GM18498 (cell line): ENCODE data around the gene PPIL1.

Experiments
- ATAC-seq: cut with Tn5 transposase; IDR thresholded peaks from one replicate; pipeline ENCODE4 v1.9.1; 2021; ENCODE audit warnings: mild to moderate bottlenecking, moderate library complexity; ENCODE audit not compliant: unreplicated experiment

PPIL1 gene

DNA sequence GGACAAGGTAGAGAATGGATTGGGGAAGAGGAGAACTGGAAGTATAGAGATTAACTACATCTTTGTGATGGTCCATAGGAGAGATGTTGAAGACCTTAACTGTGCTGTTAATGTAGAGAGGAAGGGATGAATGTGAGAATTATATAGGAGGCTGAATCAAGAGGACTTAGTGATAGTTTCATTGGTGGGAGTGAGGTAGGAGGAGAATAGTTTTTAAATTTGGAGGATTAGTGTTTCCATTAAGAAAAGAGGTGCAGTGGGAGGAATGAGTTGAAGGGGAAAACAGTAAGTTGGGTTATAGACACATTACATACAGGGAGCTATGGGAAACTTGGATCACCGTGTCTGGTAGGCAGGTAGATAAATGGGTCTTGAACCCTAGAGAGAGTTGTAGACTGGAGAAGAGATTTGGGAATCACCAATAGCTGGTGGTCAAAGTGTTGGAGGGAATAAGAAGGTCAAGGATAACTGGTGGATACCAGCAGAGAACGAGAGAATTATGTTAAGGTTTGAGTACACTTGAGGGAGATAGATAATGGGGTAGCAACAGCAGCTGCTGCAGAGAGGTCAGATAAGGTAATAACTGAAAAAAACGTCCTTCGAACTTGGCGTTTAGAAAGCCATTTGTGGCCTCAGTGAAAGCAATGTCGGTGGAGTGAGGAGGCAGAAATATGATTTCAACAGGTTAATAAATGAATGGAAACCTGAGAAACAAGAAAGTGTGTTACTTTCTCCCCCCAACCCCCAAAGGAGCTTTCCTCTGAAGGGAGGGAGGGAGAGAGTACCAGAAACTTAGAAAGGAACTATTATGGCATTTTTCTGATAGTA lies 14.3 kb upstream of the PPIL1 start:
- ATAC-seq: no peak

DNA sequence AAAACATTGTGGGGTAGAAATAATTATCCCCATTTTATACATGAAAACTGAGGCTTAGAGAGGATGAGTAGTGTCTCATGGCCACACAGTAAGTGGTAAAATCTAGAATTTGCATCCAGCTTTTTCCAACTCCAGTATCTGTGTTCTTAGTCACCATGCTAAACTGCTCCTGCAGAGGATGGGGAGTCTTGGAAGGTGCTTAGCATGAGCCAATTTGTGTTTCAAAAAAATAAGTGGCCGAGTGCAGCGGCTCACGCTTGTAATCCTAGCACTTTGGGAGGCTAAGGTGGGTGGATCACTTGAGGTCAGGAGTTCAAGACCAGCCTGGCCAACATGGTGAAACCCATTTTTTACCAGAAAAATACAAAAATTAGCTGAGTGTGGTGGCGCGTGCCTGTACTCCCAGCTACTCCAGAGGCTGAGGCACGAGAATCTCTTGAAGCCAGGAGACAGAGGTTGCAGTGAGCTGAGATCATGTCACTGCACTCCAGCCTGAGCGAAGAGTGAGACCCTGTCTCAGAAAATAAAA lies 13.6 kb upstream of the PPIL1 start:
- ATAC-seq: no peak

DNA sequence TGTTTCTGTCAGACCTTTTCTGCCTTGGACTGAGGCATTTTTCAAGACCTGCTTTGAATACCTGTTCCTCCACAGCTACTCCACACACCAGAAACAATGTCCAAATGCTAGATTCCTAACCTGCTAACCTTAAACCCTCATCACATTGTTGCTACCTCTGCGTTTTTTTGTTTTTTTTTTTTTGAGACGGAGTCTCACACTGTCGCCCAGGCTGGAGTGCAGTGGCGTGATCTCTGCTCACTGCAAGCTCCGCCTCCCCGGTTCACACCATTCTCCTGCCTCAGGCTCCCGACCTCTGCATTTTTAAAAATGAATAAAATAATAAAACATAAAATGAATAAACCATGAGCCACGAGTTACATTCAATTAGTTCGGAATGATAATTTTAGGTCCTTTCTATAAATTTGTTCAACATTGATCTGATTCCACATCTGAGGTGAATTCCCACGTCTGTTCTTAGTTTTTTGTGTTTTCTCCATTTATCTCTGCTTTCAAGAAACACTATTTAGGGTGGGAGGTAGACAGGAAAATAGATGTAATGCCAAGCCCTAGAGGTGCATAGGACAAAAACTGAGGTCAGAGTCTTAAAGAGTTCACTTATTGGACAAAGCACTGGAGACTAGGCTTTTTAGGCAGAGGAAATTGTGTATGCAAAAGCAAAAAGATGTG lies 12.5 kb upstream of the PPIL1 start:
- ATAC-seq: no peak

DNA sequence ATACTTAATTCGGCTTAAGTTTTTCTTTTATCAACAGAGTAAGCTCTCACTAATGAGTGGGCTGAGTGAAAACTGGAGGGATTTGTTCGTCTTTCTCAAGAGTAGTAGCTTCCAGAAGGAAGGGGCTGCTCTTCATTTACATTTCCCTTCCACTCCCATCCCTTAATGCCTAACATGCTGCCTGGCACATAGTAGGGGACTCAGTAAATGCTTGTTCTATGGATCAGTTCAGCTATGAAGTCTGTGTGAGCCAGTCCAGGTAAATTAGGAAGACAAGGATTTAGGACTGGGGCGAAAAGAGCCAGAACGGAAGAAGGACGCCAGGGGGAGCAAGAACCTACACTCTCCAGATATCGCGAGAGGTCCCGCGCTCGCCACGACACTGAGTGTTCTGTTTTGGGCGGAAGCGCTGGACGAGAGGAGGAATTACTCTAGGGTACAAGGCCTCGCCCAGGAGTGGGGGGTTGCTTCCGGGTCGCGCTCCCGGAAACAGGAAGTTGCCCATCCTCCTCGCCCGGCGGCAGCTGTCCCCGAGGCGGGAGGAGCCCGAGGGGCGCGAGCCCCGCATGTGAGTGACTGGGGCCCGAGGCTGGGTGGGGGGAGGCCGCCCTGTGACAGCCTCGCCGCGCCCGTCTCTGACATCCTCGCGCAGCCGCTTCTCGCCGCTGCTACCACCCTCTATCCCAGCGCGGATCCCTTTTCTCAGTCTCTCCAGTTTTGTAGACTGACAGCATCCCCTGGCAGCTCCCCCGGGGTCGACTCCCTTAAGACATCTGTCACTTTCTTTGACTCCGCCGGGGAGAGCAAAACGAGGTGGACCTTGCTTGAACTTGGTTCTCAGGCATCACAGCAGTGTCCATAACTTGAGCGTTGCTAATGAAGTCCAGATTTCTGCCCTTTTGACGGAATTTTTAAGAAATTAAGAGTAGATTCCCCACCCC lies 11.1 kb upstream of the PPIL1 start, which contains the start of gene C6orf89:
TSS of gene C6orf89 (plus strand) at position 492 of the 941 bp plus-strand sequence. CDS start 13,493 bp downstream, outside the sequence.
- peak; percentile 99 for ATAC-seq

DNA sequence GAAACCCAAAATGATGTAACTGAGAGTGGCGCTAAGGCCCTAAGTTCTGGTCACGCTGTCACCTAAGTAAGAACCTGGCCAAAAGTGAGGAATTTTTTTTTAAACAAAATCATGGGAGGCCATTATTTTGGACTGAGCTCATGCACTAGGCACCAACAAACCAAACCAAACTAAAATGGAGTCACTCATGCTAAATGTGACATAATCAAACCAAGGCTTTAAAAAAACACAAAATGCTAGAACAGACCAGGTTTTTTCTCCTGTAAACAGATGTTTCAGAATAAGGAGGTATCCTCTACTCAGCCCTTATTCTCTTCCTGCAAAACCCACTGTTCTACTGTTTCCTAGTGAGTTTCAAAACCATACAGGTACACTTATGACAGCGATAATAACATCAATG lies 10.0 kb upstream of the PPIL1 start:
- ATAC-seq: no peak

DNA sequence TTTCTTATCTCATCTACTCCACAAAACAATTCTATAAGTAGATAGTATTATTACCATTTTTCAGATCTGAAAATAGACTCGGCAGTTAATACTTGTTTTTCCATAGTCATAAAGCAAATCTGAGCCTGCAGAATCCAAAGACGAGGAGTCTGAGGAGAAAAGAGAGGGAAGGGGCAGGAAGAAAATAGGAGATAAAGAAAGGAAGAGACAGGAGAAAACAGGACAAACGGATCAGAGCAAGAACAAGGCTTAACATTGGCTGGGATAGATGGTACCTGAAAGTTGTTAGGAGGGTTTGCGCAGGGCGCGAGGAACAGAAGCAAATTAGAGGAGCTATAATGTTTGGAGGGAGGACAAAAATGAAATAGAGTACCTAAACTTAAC lies 639 bp upstream of the PPIL1 start:
- ATAC-seq: no peak

DNA sequence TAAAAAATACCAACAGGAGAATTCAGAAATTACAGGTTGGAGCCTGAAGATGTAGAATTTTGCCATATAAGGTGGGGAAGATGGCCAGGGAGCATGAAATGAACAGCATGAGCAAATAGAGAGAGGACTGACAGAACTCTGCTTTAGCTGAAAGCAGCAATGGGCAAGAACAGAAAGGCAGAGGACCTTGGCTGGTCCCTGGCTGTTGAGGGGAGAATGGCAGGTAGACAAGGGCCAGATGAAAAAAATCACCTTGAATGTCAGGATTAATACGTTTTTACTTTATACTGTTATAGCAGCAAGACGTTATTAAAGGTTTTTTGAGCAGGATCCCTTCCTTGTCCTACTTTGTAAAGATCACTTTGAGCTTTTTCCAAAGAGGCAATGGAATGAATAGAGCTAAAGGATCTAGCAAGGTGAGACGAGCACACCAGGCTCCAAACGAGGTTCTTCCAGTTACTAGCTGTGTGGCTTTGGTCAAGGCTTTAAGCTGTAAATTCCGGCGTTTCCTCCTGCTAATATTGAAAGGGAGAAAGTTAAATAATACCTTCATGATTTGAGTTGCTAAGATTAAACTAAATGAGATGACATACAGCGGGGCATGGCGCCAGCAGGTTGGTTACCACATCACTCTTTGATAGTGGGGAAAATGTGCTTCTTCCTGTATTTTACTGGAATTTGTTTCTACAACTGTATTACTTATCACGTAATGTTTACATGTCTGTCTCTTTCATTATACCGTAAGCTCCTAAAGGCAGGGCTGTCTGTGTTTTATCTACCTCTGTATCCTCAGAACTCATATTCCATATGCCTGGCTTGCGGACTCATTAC lies 776 bp downstream of the PPIL1 start:
- no peak for ATAC-seq

DNA sequence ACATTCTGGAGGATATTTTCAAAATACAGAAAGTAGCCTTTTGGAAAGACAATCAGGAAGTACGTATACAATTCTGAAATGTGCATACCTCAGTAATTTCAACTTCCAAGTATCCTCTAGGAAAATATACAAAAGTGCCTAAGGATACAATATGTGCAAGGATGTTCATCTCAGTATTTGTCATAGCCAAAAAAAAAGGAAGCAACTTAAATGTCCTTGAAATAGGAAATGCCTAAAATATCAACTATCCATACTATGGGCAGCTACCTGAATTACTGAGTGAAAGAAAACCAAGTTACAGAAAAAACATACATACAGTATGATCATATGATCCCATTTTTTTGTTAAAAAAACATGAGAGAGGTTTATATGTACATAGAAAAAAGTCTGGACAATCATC lies 1.5 kb downstream of the PPIL1 start:
- ATAC-seq: no peak

DNA sequence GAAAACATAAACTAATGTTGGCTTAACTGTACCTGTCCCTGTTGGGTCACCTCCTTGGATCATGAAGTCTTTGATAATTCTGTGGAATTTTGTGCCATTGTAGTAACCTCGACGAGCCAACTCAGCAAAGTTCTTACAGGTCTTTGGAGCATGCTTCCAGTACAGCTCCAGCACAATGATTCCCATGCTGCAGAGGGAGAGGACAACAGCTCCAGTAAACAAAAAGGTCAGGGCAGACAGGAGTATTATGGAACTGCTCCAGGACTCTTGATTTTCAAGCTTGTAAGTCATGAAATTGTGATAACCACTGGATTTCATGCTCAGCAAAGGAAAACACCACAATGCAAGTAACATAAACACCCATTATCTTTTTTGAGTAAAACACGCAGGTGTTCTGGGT lies 2.9 kb downstream of the PPIL1 start:
- ATAC-seq: no peak

DNA sequence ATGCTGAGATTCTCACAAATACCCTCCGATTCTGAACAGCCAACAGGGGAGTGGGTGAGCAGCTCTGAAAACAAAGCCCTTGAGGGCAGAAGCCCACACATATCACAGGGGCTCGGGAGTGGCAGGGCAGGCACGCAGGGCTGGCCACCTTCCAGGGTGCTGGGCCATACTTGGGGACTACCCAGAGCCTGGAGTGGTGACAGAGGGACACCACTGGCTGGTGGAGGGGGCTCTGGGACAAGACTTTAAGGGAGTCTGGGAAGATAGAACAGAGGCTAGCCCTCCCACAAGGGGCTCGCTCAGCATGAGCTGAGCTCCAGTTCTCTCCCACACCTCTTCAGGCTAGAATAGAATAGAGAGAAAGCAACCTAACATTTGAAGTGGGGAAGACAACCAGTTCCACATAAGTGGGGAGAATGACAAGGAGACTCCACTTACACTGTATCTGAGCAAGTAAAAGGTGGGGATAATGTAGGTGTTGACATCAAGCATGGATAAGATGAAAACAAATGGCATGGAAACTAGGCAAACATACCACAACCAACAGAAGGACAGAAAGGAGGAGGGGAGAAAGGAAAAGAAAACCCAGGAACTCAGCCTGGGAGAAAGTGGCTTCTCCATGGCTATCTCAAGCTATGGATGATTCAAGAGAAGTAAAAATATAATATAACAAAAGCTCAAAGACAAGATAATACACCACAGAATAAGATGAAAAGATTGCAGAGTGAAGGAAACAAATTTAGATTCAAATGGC lies 7.0 kb downstream of the PPIL1 start:
- no peak for ATAC-seq

DNA sequence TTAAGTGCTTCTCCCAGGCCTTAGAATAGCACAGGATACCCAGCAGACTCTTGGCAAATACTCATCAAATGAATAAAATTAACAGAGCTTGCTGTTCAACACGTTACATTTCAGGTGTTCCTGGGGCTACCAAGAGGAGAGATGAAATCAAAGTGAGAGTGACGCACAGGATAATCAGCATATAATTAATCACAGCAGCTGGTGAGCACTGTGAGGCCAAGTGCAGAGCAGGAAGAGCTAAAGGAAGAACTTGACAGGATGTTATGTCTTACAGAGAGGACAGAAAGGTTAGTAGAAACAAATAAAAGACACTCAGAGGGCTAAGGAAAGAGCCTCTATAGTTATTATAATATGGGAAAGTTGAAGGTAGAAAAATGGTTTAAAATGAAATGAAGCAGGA lies 8.8 kb downstream of the PPIL1 start:
- no peak for ATAC-seq

DNA sequence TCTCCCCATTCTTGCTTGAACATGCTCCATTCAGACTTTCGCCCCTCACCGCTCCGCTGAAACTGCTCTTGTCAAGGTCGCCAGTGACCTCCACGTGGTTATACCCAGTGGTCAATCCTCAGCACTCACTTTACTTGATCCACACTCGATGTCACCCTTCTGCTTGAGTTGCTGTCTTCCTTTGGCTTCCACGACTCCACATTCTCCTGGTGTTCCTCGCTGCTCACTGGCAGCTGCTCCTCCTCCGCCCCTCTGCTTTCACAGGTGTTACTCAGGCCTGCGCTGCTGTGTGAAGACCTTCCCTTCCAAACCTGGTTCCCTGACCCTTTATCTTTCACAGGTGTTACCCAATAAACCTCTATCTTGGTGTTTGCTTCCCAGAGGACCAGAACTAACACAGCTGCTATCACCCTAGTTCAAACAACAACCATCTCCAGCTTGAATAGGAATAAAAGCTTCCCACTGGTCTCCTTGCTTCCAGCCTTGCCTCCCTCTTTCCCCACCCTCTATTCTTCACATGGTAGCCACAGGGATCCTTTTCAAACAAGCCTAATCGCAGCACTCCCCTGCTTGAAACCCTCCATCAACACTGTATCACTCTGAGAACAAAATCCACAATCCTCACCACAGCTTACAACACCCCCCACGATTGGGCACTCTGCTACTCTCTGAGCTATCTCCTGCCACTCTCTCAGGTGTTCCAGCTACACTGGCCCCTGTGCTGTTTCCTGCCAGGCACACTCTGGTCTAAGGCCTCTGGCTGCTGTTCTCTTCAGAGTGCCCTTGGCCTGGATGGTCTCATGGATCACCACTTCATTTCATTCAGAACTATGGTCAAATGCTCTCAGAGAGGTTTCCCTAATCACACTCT lies 10.7 kb downstream of the PPIL1 start:
- no peak for ATAC-seq

DNA sequence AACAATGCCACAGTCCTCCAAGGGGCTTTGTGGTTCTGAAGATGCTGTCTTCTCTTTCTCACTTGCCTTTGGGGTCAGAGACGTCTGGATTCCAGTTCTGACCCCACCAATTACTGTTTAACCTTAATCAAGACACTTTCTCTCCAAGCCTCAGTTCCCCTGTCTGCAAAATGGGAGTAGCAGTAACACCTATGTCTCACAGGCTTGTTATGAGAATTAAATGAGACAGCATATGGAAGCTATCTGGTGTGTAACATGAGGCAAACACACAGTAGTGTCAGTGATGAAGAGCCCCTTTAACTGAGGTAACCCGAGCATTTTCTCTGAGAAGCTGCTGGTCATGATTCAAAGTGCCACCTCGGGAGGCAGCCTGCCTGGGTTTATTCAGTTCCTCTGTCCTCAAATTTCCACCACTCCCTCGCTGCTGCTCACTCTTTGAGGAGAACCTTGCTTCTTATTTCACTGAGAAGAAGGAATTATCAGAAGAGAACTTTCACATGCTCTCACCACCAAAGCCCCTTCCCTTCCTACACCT lies 11.7 kb downstream of the PPIL1 start:
- ATAC-seq: no peak

DNA sequence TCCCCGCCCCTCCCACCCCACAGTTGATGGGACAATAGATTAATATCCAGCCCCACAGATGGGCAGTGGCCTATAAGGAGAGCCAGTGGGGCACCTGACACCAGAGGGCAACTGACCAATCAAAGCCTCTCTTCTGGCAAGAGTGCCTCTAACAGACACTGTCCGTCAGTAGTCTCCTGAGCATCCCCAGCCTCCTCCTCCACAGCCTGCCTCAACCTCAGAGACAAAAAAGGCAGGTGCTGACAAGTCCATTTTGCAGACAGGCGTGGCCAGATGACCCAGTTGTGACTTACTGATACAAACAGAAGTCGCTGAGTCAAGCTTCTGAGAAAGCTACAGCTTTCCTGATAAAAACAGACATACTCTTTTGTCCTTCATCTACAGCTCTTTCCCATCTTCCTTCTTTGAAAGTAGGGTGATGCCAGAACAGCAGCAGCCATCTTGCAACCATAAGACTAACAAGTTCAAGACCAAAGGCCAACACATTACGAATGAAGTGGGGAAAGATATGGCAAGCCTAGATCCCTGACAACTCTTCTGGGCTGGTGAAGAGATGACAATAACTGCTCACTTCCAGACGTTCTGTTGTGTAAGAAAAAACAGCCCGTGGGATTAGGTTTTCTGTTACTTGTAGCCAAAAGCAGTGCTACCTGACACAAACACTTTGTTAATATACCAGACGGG lies 12.3 kb downstream of the PPIL1 start:
- ATAC-seq: no peak

DNA sequence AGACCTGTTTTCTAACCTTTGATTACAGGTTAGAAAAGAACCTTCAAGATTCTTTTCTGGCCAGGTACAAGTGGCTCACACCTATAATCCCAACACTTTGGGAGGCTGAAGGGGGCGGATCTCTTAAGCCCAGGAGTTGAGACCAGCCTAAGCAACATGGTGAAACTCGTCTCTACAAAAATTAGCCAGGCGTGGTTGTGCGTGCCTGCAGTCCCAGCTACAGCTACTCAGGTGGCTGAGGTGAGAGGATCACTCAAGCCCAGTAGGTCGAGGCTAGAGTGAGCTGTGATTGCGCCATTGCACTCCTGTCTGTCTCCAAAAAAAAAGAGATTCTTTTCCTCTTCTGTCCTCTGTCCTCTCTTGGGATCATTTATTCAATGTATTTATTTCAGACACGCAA lies 14.5 kb downstream of the PPIL1 start:
- no peak for ATAC-seq

DNA sequence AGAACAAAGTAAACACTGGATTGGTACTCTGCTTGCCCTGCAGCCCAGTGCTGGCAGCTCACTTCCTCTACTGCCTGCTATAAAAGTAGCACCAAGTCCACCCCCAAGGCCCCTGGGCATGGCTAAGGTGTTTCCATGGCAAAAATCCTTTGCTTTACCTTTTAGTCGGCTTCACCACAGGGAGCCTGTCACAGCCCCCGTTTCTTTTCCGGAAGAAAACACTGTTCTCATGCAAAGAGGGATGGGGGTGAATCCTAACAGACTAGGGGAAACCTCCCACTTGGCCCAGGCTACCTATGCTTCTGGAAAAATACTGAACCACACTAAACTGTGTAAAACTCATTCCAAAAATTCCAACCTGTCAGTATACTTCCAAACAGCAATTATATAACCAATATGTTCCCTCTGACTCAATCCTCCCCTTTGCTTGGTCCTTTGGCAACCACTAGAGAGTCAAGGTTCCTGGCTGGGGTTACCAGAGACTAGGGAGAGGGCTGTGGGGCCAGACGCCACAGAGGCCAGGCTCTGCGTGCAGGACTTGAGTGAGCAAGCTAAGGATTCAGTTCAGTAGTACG lies 16.1 kb downstream of the PPIL1 start:
- ATAC-seq: no peak

DNA sequence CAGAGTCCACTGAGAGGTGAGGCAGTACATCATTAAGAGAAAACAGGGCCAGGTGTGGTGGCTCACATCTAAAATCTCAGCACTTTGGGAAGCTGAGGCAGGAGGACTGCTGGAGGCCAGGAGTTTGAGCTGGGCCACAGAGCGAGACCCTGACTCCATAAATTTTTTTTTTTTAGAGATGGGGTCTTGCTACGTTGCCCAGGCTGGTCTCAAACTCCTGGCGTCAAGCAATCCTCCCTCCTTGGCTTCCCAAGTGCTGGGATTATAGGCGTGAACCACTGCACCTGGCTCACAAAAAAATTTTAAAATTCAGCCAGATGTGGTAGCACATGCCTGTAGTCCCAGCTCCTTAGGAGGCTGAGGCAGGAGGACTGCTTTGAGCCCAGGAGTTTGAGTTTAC lies 17.3 kb downstream of the PPIL1 start:
- no peak for ATAC-seq
